Lung (tissue), 12 donors: Measurements from ENCODE around the gene TTLL8. TPM values are rescaled to one million over a fixed set of nuclear protein-coding genes. Genes with fewer than 3 reads are reported as not detected.

ENCODE experiments used
- ATAC-seq: fragments of 200-7000 bp; cut with Tn5 transposase; one replicate; pipeline ENCODE4 v1.9.1; 2020; ENCODE audit warnings: moderate number of reproducible peaks; ENCODE audit not compliant: insufficient read depth, low FRiP score
- DNase-seq, 3 donors: peaks; one replicate each; pipeline ENCODE4 v3.0.0-alpha.2; 2013 to 2017
- H3K27ac ChIP-seq, 2 donors: one replicate each; pipeline ENCODE4 v1.5.1; 2013; ENCODE audit warnings: mild to moderate bottlenecking in 2 of 2, moderate library complexity in 2 of 2, control low read depth in 1 of 2, inconsistent platforms in 1 of 2, low read depth in 1 of 2, low read length in 1 of 2
- H3K27me3 ChIP-seq, 3 donors: one replicate each; pipeline ENCODE4 v1.5.1; 2013; ENCODE audit warnings: low read length in 2 of 3; ENCODE audit not compliant: control insufficient read depth in 3 of 3, insufficient read depth in 3 of 3
- H3K36me3 ChIP-seq, 4 donors: one replicate each; pipeline ENCODE4 v1.5.1; 2013; ENCODE audit warnings: low read length in 4 of 4, mild to moderate bottlenecking in 1 of 4, moderate library complexity in 1 of 4; ENCODE audit not compliant: control insufficient read depth in 4 of 4, insufficient read depth in 4 of 4
- H3K4me1 ChIP-seq, 5 donors: one replicate each; pipeline ENCODE4 v1.5.1; 2013; ENCODE audit warnings: low read length in 5 of 5, mild to moderate bottlenecking in 2 of 5, moderate library complexity in 1 of 5; ENCODE audit not compliant: control insufficient read depth in 5 of 5, insufficient read depth in 5 of 5
- H3K4me3 ChIP-seq: one replicate; pipeline ENCODE4 v1.5.1; 2013; ENCODE audit warnings: mild to moderate bottlenecking, control low read depth, moderate library complexity
- H3K9ac ChIP-seq, 2 donors: one replicate each; pipeline ENCODE4 v1.5.1; 2013; ENCODE audit warnings: low read length in 2 of 2, control low read depth in 1 of 2; ENCODE audit not compliant: insufficient read depth in 1 of 2
- H3K9me3 ChIP-seq, 4 donors: one replicate each; pipeline ENCODE4 v1.5.1; 2013; ENCODE audit warnings: low read length in 3 of 4, mild to moderate bottlenecking in 1 of 4, moderate library complexity in 1 of 4; ENCODE audit not compliant: control insufficient read depth in 4 of 4, insufficient read depth in 3 of 4
- CTCF ChIP-seq: IDR thresholded peaks from 2 replicates; pipeline ENCODE4 v1.5.1; 2012; ENCODE audit warnings: mild to moderate bottlenecking; ENCODE audit errors: control extremely low read depth, extremely low read depth
- WGBS, 2 donors: extraction: QIAGEN DNeasy Blood & Tissue Kit; methylation state at CpG; one replicate each; pipeline ENCODE4 v1.1.7; 2013; 5-methylcytosine and 5-hydroxymethylcytosine counted together
- polyA plus RNA-seq, 2 donors: library from polyadenylated mRNA; stranded (reverse); fragments of 200-250 nt; gene quantifications; one replicate each; pipeline ENCODE4 v1.2.1, GENCODE V29; 2013
- total RNA-seq, 2 donors: library from RNA; depleted of rRNA in 1 of 2; stranded (reverse); fragments of >200 nt in 1 of 2; gene quantifications; one replicate each; pipeline ENCODE4 v1.2.1, GENCODE V29; 2014 to 2021
- donor health status: control.
- donor health status: control.
- donor health status: Bipolar disorder and iron deficiency.
- donor health status: healthy.
- donor health status: DM: yes; HTN: yes; CAD: no.

Gene TTLL8
- total and polyA plus RNA-seq, 4 donors: not detected

- H3K27ac ChIP-seq: no peak overlapping the region
- WGBS, 2 donors: 93 to 94% methylated on average over 14 of the region's 14 CpGs
Measured at GRCh38 chr22:49998718-49999062, 59.4 kb downstream of the TTLL8 start.

GRCh38 chr22:49997932-49998717 is 60.0 kb downstream of the TTLL8 start:
- no peak for ATAC-seq
- H3K4me3 ChIP-seq: no peak overlapping the region
- no peak overlapping the region for H3K27ac ChIP-seq
- peaks cover 0 to 8% (median 0%) of the 10 kb centered on the region in 5 donors for H3K4me1 ChIP-seq
- no peaks in the 10 kb centered on the region for H3K36me3 ChIP-seq
- DNase-seq: no peak
- no peak overlapping the region for H3K9ac ChIP-seq
- peaks cover 0 to 11% (median 2%) of the 10 kb centered on the region in 3 donors for H3K27me3 ChIP-seq
- peaks cover 0 to 2% (median 0%) of the 10 kb centered on the region in 4 donors for H3K9me3 ChIP-seq
- 95 to 97% methylated on average over 20 to 21 of the region's 21 CpGs for WGBS, 2 donors
- TF ChIP-seq CTCF: no peak

More at GRCh38 chr22:49998718-49999062, 59.4 kb downstream of the TTLL8 start:
- H3K9ac ChIP-seq: no peak overlapping the region
- H3K27me3 ChIP-seq: peaks cover 0 to 11% (median 2%) of the 10 kb centered on the region in 3 donors
- DNase-seq: no peak
- H3K36me3 ChIP-seq: no peaks in the 10 kb centered on the region
- peaks cover 0 to 4% (median 0%) of the 10 kb centered on the region in 5 donors for H3K4me1 ChIP-seq
- H3K9me3 ChIP-seq: peaks cover 0 to 2% (median 0%) of the 10 kb centered on the region in 4 donors
- no peak for ATAC-seq
- TF ChIP-seq CTCF: no peak
- H3K4me3 ChIP-seq: no peak overlapping the region

DNA sequence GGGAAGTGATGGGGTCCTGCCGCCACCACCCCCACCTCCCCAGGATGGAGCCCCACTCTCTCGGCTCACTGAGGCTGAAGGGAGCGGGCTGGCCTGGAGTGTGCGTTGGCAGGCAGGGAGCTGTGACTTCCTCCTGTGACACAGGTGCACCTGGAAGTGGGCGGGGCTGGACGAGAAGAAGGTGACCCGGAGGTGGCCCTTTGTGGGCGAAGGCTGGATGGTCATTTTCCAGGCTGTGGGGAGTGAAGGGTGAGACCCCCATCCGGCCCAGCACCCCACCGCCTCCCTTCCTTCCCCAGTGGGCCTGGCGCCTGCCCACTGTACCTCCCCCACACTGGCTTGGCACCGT is 60.9 kb downstream of the TTLL8 start:
- Histone ChIP-seq H3K27ac (no peak overlapping the region), H3K9ac (no peak overlapping the region), H3K4me1 (peaks cover 0 to 8% (median 0%) of the 10 kb centered on the region in 5 donors), H3K36me3 (no peaks in the 10 kb centered on the region), H3K4me3 (no peak overlapping the region), H3K27me3 (peaks cover 0 to 11% (median 2%) of the 10 kb centered on the region in 3 donors), H3K9me3 (peaks cover 0 to 2% (median 0%) of the 10 kb centered on the region in 4 donors)
- no peak for ATAC-seq
- 79 to 91% methylated on average over 11 to 12 of the region's 12 CpGs for WGBS, 2 donors
- no peak for TF ChIP-seq CTCF
- DNase-seq: no peak
